ENCODE results near the gene RSPH1. TPM values are rescaled to one million over a fixed set of nuclear protein-coding genes. Genes with fewer than 3 reads are reported as not detected.

Gene RSPH1
- total RNA-seq, 1 experiment from 2014 or later: 1.5 TPM

DNA sequence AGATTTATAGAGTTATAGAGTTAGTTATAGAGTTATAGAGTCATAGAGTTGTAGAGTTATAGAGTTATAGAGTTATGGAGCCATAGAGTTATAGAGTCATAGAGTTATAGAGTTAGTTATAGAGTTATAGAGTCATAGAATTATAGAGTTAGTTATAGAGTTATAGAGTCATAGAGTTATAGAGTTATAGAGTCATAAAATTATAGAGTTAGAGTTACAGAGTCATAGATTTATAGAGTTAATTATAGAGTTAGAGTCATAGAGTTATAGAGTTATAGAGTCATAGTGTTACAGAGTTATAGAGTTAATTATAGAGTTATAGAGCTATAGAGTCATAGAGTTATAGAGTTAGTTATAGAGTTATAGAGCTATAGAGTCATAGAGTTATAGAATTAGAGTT, 60.2 kb downstream of the RSPH1 start:
- intact Hi-C loops (cut with micrococcal nuclease): no loop called here
- no peak overlapping the region for H3K4me2 ChIP-seq (ENCODE audit: low read length)
- no peaks in the 10 kb centered on the region for H3K9me3 ChIP-seq (ENCODE audit: control insufficient read depth in 1 of 2, insufficient read depth in 1 of 2, low read depth in 1 of 2, low read length in 2 of 2)
- H3K4me1 ChIP-seq (ENCODE audit: control insufficient read depth in 1 of 2, insufficient read depth in 2 of 2, low read length in 2 of 2): 0 out of 4 replicates have a peak, but pooled peaks cover 0 to 5% of the 10 kb centered on the region in 2 experiments
- no peak overlapping the region for H2AFZ ChIP-seq (ENCODE audit: low read depth, low read length, poor library complexity, severe bottlenecking)
- H3K9ac ChIP-seq (ENCODE audit: low read length): no peak overlapping the region
- no peaks in the 10 kb centered on the region for H3K9me2 ChIP-seq (ENCODE audit: insufficient read depth)
- H4K20me1 ChIP-seq (ENCODE audit: insufficient read depth): no peaks in the 10 kb centered on the region
- TF ChIP-seq REST (IDR thresholded peaks at IDR 0.05; ENCODE audit: low read depth) (no peak), SIN3A (IDR thresholded peaks at IDR 0.05; ENCODE audit: low read depth) (no peak), ZNF274 (IDR thresholded peaks at IDR 0.05; ENCODE audit: low read depth, low read length) (no peak), POLR2AphosphoS5 (IDR thresholded peaks at IDR 0.05; ENCODE audit: low read depth, low read length) (no peak), CEBPB (IDR thresholded peaks at IDR 0.05; ENCODE audit: low read depth) (no peak), EZH2phosphoT487 (IDR thresholded peaks at IDR 0.05; ENCODE audit: borderline replicate concordance) (no peak), SRF (IDR thresholded peaks at IDR 0.05; ENCODE audit: low read depth) (no peak), TCF7L2 (IDR thresholded peaks at IDR 0.05; ENCODE audit: borderline replicate concordance, extremely low read depth, insufficient read depth, insufficient read length) (no peak), EGR1 (IDR thresholded peaks at IDR 0.05; ENCODE audit: low read depth) (no peak), FOSL1 (IDR thresholded peaks at IDR 0.05; ENCODE audit: low read depth) (no peak), YY1 (IDR thresholded peaks at IDR 0.05; ENCODE audit: extremely low read depth, insufficient replicate concordance, low read depth, low read length) (no peak), EZH2 (IDR thresholded peaks at IDR 0.05) (no peak)
- ChIA-PET CTCF (no interaction called here), POLR2A (no interaction called here), RAD21 (ENCODE audit: low non-redundant PET in 1 of 2, low total read pairs in 2 of 2, uncharacterized antibody in 2 of 2, unreplicated experiment in 2 of 2) (no interaction called here)
- peaks cover 18% of the 10 kb centered on the region; the same call in 1 of the 2 replicates for H3K27me3 ChIP-seq (ENCODE audit: insufficient read depth, low read length)
- H3K4me3 ChIP-seq (replicated peaks in 1 of 2; ENCODE audit: low read depth in 1 of 2, low read length in 2 of 2): no peak overlapping the region
- H3K27ac ChIP-seq (ENCODE audit: low read depth, low read length): no peak overlapping the region
- DNase-seq (ENCODE audit: low read depth, low spot score) (no peak), ATAC-seq (no peak)
- H3K36me3 ChIP-seq (ENCODE audit: control insufficient read depth in 1 of 2, insufficient read depth in 2 of 2, low read length in 2 of 2): no peaks in the 10 kb centered on the region
- H3K79me2 ChIP-seq (ENCODE audit: insufficient read depth, low read length): no peaks in the 10 kb centered on the region
- BruUV-seq (replicated peaks): no TSS peak
